GM12878 (cell line): ENCODE results near the gene AKT1S1. TPM values are rescaled to one million over a fixed set of nuclear protein-coding genes. Genes with fewer than 3 reads are reported as not detected.
A peak's percentile ranks its signal among the peaks of the same experiment; 100 is the strongest.

Experiments used
- BACH1 ChIP-seq: fragments of 450-650 bp; IDR thresholded peaks from 2 replicates; pipeline ENCODE4 v1.6.1; 2017; ENCODE audit warnings: mild to moderate bottlenecking, borderline replicate concordance
- BHLHE40 ChIP-seq, 2 experiments: fragments of 450-650 bp in 1 of 2; IDR thresholded peaks; 2 replicates each; pipeline ENCODE4 v1.6.1; 2011 to 2017; ENCODE audit warnings: low read depth in 2 of 2, borderline replicate concordance in 1 of 2, improper control_type of control experiment in 1 of 2, low read length in 1 of 2, mild to moderate bottlenecking in 1 of 2
- CREM ChIP-seq: IDR thresholded peaks from 2 replicates; pipeline ENCODE4 v1.6.1; 2014; ENCODE audit warnings: antibody characterized with exemption, low read depth
- EP300 ChIP-seq, 2 experiments: fragments of 150-350 bp in 1 of 2; IDR thresholded peaks; 2 replicates each; pipeline ENCODE4 v1.6.1; 2011 to 2012; ENCODE audit warnings: low read depth in 2 of 2, low read length in 2 of 2, borderline replicate concordance in 1 of 2, improper control_type of control experiment in 1 of 2, inconsistent platforms in 1 of 2; ENCODE audit not compliant: control insufficient read depth in 1 of 2
- NFIC ChIP-seq: IDR thresholded peaks from 2 replicates; pipeline ENCODE4 v1.6.1; 2012; ENCODE audit warnings: low read depth, mild to moderate bottlenecking, inconsistent platforms, low read length, moderate library complexity
- NFYA ChIP-seq: IDR thresholded peaks from 2 replicates; pipeline ENCODE4 v1.6.1; 2011; ENCODE audit warnings: low read depth, mild to moderate bottlenecking, low read length, improper control_type of control experiment, borderline replicate concordance
- NR2C1 ChIP-seq: fragments of 450-650 bp; IDR thresholded peaks from 2 replicates; pipeline ENCODE4 v1.6.1; 2017; ENCODE audit warnings: antibody characterized with exemption, mild to moderate bottlenecking, moderate library complexity
- POLR2AphosphoS5 ChIP-seq: IDR thresholded peaks from 2 replicates; pipeline ENCODE4 v1.6.1; 2011; ENCODE audit warnings: mild to moderate bottlenecking, low read length, inconsistent platforms
- RUNX3 ChIP-seq: IDR thresholded peaks from 2 replicates; pipeline ENCODE4 v1.6.1; 2012; ENCODE audit warnings: low read length, inconsistent platforms
- SREBF2 ChIP-seq: IDR thresholded peaks from 2 replicates; pipeline ENCODE4 v1.6.1; 2012; ENCODE audit warnings: mild to moderate bottlenecking, low read length
- STAT3 ChIP-seq: IDR thresholded peaks from 2 replicates; pipeline ENCODE4 v1.6.1; 2011; ENCODE audit warnings: low read depth, low read length, improper control_type of control experiment
- TCF12 ChIP-seq: IDR thresholded peaks from 2 replicates; pipeline ENCODE4 v1.6.1; 2011; ENCODE audit warnings: low read depth, mild to moderate bottlenecking, low read length
- YY1 ChIP-seq: IDR thresholded peaks from 2 replicates; pipeline ENCODE4 v1.6.1; 2011; ENCODE audit warnings: low read depth, mild to moderate bottlenecking, low read length
- ZNF274 ChIP-seq: IDR thresholded peaks from one replicate; pipeline ENCODE4 v1.8.0; 2011; ENCODE audit not compliant: insufficient read length, insufficient read depth
- polyA plus RNA-seq, 11 experiments: library from polyadenylated mRNA; depleted of rRNA in 4 of 11; unstranded in 6 of 11; stranded (reverse) in 5 of 11; fragments of >200 nt; fragmentation: Nextera tagmentation in 4 of 11; fragmentation: Illumina TruSeq in 1 of 11; extraction: Ambion mirVana in 4 of 11; extraction: Trizol in 1 of 11; gene quantifications; 1 replicate in 1 of 11; 2 replicates in 10 of 11; pipeline versions ENCODE4 v1.2.1 to v1.2.3, GENCODE V29; 2011 to 2016; ENCODE audit warnings: inconsistent platforms in 2 of 11, missing spikeins in 2 of 11, low read depth in 1 of 11
- total RNA-seq, 4 experiments: library from RNA; depleted of rRNA in 3 of 4; stranded (reverse); fragments of >200 nt in 3 of 4; fragmentation: Illumina TruSeq in 1 of 4; extraction: Trizol in 1 of 4; gene quantifications; 2 replicates each; pipeline versions ENCODE4 v1.2.1 to v1.2.3, GENCODE V29; 2013 to 2021
- TF ChIP-seq, protein P1 (sequence below): IDR thresholded peaks from 2 replicates; pipeline ENCODE4 v1.6.1; 2011; ENCODE audit warnings: low read depth, low read length, improper control_type of control experiment, borderline replicate concordance
- TF ChIP-seq, protein P2 (sequence below): fragments of 450-650 bp; IDR thresholded peaks from 2 replicates; pipeline ENCODE4 v1.6.1; 2017; ENCODE audit warnings: antibody characterized with exemption, mild to moderate bottlenecking, moderate library complexity
- TF ChIP-seq, protein P3 (sequence below): IDR thresholded peaks from 2 replicates; pipeline ENCODE4 v1.6.1; 2011; ENCODE audit warnings: borderline replicate concordance, low read depth, mild to moderate bottlenecking, moderate library complexity, mixed read lengths, low read length; ENCODE audit not compliant: insufficient read depth; ENCODE audit errors: extremely low read length
- TF ChIP-seq, protein P4 (sequence below): IDR thresholded peaks from 2 replicates; pipeline ENCODE4 v1.6.1; 2012; ENCODE audit warnings: low read length, inconsistent platforms
- TF ChIP-seq, protein P5 (sequence below): fragments of 450-650 bp; IDR thresholded peaks from 2 replicates; pipeline ENCODE4 v1.6.1; 2017; ENCODE audit warnings: mild to moderate bottlenecking
- TF ChIP-seq, protein P6 (sequence below): fragments of 450-650 bp; IDR thresholded peaks from 2 replicates; pipeline ENCODE4 v1.6.1; 2017; ENCODE audit warnings: mild to moderate bottlenecking, low read depth, inconsistent platforms; ENCODE audit not compliant: poor library complexity, severe bottlenecking

AKT1S1 gene
- total and polyA plus RNA-seq, 10 of the 15 experiments (the other 5 are each of a cell fraction or from before 2014, with no cell fraction given) = 0.43 to 23.0 (median 12.3) TPM

DNA sequence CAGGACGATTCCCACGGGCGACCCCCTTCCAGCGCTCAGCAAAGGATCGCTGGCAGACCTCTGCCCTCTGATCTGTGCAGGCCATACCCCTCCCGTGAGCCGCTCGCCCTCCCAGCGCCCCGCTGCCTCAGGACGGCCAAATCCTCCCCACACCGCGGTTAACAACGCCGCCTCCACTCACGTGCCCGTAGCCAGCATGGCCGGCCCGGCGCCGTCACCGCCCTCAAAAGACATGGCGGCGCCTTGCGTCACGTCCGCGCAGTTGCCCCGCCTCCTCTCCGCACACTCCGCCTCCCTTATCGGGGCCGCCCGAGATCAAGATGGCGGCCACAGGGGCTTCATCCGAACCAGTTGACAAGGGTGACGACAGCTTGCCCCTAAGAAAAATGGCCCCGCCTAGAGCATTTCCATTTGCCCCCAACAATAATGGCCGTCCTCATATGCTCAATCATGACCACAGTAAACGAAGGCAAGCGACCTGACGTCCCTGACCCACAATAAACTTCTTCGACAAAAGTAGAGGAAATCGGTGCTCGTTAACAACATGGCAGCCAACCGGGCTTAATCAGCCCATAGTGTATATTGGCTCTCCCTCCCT is 634 bp downstream of the AKT1S1 start (continued):
- TF ChIP-seq EP300 (IDR thresholded peaks at IDR 0.05; ENCODE audit: borderline replicate concordance in 1 of 2, control insufficient read depth in 1 of 2, low read depth in 2 of 2, low read length in 2 of 2) (no peak), YY1 (peak; percentile 97), TCF12 (no peak), NFIC (no peak), NR2C1 (peak; percentile 93), BACH1 (peak; percentile 35), RUNX3 (peak; percentile 46), BHLHE40 (IDR thresholded peaks at IDR 0.05; ENCODE audit: borderline replicate concordance in 1 of 2, low read depth in 2 of 2, low read length in 1 of 2) (peak; percentile 88 to 97), NFYA (no peak), CREM (peak; percentile 96), ZNF274 (no peak), STAT3 (no peak), POLR2AphosphoS5 (peak; percentile 29; the same call in 1 of the 2 replicates), SREBF2 (no peak)
- TF ChIP-seq, protein P1, sequence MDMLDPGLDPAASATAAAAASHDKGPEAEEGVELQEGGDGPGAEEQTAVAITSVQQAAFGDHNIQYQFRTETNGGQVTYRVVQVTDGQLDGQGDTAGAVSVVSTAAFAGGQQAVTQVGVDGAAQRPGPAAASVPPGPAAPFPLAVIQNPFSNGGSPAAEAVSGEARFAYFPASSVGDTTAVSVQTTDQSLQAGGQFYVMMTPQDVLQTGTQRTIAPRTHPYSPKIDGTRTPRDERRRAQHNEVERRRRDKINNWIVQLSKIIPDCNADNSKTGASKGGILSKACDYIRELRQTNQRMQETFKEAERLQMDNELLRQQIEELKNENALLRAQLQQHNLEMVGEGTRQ = no peak
- TF ChIP-seq, protein P2, sequence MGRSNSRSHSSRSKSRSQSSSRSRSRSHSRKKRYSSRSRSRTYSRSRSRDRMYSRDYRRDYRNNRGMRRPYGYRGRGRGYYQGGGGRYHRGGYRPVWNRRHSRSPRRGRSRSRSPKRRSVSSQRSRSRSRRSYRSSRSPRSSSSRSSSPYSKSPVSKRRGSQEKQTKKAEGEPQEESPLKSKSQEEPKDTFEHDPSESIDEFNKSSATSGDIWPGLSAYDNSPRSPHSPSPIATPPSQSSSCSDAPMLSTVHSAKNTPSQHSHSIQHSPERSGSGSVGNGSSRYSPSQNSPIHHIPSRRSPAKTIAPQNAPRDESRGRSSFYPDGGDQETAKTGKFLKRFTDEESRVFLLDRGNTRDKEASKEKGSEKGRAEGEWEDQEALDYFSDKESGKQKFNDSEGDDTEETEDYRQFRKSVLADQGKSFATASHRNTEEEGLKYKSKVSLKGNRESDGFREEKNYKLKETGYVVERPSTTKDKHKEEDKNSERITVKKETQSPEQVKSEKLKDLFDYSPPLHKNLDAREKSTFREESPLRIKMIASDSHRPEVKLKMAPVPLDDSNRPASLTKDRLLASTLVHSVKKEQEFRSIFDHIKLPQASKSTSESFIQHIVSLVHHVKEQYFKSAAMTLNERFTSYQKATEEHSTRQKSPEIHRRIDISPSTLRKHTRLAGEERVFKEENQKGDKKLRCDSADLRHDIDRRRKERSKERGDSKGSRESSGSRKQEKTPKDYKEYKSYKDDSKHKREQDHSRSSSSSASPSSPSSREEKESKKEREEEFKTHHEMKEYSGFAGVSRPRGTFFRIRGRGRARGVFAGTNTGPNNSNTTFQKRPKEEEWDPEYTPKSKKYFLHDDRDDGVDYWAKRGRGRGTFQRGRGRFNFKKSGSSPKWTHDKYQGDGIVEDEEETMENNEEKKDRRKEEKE = no peak
- TF ChIP-seq, protein P3, sequence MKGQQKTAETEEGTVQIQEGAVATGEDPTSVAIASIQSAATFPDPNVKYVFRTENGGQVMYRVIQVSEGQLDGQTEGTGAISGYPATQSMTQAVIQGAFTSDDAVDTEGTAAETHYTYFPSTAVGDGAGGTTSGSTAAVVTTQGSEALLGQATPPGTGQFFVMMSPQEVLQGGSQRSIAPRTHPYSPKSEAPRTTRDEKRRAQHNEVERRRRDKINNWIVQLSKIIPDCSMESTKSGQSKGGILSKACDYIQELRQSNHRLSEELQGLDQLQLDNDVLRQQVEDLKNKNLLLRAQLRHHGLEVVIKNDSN = peak; percentile 53
- TF ChIP-seq, protein P4, sequence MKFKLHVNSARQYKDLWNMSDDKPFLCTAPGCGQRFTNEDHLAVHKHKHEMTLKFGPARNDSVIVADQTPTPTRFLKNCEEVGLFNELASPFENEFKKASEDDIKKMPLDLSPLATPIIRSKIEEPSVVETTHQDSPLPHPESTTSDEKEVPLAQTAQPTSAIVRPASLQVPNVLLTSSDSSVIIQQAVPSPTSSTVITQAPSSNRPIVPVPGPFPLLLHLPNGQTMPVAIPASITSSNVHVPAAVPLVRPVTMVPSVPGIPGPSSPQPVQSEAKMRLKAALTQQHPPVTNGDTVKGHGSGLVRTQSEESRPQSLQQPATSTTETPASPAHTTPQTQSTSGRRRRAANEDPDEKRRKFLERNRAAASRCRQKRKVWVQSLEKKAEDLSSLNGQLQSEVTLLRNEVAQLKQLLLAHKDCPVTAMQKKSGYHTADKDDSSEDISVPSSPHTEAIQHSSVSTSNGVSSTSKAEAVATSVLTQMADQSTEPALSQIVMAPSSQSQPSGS = no peak
- TF ChIP-seq, protein P5, sequence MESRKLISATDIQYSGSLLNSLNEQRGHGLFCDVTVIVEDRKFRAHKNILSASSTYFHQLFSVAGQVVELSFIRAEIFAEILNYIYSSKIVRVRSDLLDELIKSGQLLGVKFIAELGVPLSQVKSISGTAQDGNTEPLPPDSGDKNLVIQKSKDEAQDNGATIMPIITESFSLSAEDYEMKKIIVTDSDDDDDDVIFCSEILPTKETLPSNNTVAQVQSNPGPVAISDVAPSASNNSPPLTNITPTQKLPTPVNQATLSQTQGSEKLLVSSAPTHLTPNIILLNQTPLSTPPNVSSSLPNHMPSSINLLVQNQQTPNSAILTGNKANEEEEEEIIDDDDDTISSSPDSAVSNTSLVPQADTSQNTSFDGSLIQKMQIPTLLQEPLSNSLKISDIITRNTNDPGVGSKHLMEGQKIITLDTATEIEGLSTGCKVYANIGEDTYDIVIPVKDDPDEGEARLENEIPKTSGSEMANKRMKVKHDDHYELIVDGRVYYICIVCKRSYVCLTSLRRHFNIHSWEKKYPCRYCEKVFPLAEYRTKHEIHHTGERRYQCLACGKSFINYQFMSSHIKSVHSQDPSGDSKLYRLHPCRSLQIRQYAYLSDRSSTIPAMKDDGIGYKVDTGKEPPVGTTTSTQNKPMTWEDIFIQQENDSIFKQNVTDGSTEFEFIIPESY = no peak
- TF ChIP-seq, protein P6, sequence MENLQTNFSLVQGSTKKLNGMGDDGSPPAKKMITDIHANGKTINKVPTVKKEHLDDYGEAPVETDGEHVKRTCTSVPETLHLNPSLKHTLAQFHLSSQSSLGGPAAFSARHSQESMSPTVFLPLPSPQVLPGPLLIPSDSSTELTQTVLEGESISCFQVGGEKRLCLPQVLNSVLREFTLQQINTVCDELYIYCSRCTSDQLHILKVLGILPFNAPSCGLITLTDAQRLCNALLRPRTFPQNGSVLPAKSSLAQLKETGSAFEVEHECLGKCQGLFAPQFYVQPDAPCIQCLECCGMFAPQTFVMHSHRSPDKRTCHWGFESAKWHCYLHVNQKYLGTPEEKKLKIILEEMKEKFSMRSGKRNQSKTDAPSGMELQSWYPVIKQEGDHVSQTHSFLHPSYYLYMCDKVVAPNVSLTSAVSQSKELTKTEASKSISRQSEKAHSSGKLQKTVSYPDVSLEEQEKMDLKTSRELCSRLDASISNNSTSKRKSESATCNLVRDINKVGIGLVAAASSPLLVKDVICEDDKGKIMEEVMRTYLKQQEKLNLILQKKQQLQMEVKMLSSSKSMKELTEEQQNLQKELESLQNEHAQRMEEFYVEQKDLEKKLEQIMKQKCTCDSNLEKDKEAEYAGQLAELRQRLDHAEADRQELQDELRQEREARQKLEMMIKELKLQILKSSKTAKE = peak; percentile 45
